Fibroblast of the aortic adventitia (primary cell): Measurements from ENCODE around the gene WDR86. TPM values are rescaled to one million over a fixed set of nuclear protein-coding genes. Genes with fewer than 3 reads are reported as not detected.

ENCODE experiments used
- DNase-seq: peaks from one replicate; pipeline ENCODE4 v3.0.0-alpha.2; 2010; ENCODE audit warnings: low read depth
- H3K4me3 ChIP-seq: 2 replicates; pipeline ENCODE4 v1.5.1; 2011; ENCODE audit warnings: low read depth, mild to moderate bottlenecking, control low read depth, low read length, moderate library complexity
- total RNA-seq: library from RNA; depleted of rRNA; stranded (reverse); fragments of >200 nt; gene quantifications from 2 replicates; pipeline ENCODE4 v1.2.3, GENCODE V29; 2012; ENCODE audit warnings: low replicate concordance
- TF ChIP-seq, protein P1 (sequence below): IDR thresholded peaks from 2 replicates; pipeline ENCODE4 v1.5.1; 2011; ENCODE audit warnings: mild to moderate bottlenecking, low read length, control low read depth, inconsistent platforms; ENCODE audit not compliant: insufficient read depth

Gene WDR86
- total RNA-seq, 1 donor = 0.45 TPM

DNA sequence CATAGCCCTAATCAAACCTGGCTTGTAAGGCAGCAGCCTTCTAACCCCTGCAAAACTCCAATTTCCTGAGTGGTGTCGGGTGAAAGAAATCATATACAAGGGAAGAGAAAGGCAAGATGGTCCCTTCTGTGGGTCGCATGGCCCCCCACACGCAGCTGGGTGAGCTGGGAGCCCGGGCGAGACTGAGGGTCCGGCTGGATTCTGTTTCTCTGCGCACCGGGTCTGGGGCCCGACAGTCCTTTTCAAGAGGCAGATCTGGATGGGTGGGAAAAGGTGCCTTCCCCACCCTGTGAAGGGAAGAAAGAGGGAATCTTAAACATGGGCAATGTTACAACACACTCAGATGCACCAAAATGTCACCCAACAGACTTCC, 18.5 kb downstream of the WDR86 start:
- TF ChIP-seq, protein P1, sequence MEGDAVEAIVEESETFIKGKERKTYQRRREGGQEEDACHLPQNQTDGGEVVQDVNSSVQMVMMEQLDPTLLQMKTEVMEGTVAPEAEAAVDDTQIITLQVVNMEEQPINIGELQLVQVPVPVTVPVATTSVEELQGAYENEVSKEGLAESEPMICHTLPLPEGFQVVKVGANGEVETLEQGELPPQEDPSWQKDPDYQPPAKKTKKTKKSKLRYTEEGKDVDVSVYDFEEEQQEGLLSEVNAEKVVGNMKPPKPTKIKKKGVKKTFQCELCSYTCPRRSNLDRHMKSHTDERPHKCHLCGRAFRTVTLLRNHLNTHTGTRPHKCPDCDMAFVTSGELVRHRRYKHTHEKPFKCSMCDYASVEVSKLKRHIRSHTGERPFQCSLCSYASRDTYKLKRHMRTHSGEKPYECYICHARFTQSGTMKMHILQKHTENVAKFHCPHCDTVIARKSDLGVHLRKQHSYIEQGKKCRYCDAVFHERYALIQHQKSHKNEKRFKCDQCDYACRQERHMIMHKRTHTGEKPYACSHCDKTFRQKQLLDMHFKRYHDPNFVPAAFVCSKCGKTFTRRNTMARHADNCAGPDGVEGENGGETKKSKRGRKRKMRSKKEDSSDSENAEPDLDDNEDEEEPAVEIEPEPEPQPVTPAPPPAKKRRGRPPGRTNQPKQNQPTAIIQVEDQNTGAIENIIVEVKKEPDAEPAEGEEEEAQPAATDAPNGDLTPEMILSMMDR = no peak
- no peak for DNase-seq
- no peak overlapping the region for H3K4me3 ChIP-seq

DNA sequence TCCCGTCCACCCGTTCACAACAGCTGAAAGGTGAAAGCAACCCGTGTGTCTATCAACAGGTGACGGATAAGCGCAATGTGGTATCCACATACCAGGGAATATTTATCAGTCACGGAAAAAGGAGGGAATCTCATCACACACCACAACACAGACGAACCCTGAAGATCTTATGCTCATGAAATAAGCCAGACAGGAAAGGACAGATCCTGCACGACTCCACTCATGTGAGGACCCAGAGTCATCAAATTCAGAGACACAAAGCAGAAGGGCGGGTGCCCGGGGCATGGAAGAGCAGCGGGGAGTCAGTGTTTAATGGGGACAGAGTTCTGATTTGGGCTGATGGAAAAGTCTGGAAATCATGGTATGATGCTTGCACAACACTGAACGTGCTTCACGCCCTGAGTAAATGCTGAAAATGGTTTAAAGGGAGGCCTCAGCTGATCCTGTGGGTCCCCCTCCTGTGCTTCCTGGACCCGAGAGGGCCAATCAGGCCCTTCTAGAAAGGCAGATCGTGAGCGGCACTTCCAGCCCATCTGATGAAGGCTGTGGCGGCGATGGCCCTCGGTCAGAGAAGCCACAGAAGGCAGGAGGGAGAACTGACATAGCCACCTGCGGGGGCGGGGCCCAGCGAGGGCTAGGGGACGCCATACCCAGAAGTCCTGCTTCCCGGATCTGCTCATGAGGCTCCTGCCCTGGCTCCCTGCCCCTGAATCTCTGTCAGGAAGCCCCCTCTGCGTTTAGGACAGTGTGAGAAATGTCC, 19.1 kb downstream of the WDR86 start:
- H3K4me3 ChIP-seq = no peak overlapping the region
- TF ChIP-seq, protein P1 = no peak
- no peak for DNase-seq

DNA sequence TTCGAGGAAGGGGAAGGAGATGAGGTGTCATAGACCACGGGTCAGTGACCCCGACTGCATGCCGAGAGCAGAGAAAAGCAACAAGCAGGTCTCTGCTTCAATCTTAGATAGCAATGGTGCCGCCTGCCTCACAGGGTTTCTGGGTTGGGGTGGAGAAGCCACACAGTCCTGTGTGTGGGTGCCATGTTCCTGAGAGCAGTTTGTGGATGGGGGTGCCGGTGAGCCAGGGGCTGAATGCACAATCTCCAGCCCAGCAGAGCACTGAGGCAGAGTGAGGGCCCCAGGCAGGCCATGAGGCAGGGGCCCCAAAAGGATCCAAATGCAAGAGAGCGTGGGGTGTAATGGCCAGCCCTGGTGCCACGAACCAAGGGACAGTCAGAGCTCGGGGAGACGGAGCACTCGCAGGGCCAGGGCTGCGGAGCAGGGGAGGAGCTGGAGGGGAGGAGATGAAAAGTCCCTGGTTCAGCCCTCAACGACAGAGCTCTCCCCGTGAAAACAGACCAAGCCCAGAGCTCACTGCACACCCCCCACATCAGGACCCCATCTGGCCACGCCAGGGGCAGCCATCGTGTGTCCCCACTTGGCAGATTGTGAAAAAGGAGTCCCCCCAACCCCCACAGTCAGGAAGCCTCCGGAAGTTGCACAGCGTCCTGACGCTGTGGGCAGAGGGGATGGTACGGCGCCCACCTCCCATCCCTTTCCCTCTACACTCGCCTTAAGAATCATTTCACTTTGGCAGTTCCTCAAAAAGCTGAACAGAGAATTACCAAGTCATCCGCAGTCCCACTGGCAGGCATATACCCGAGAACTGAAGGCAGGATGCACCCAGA, 19.9 kb downstream of the WDR86 start:
- TF ChIP-seq, protein P1 = no peak
- no peak for DNase-seq
- H3K4me3 ChIP-seq = no peak overlapping the region

DNA sequence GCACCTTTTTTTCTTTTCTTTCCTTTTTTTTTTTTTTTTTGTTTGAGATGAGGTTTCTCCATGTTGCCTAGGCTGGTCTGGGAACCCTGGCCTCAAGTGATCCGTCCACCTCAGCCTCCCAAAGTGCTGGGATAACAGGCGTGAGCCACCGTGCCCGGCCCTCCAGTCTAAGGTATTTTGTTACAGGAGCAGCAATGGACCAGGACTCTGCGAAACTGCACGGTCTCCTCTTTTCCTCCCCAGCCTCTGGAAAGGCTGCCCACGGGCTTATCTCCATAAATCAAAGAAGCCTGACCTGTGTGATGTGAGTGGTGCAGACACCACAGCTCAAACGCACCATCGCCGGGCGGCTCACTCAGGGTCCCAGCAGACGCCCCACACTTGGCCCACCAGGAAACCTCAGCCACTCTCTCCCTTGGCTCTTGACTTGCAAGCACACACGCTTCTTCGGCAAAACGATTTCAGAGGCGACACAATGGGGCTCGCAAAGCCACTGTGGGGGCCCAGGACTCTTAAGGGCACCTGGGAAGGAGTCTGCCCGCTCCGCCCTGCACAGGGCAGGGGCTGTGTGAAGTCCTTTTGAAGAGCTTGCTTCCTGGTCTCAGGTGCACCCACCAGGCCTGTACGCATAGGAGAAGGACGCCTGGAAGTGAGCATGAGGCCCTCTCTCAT, 20.6 kb downstream of the WDR86 start:
- no peak overlapping the region for H3K4me3 ChIP-seq
- no peak for DNase-seq
- TF ChIP-seq, protein P1 = no peak

DNA sequence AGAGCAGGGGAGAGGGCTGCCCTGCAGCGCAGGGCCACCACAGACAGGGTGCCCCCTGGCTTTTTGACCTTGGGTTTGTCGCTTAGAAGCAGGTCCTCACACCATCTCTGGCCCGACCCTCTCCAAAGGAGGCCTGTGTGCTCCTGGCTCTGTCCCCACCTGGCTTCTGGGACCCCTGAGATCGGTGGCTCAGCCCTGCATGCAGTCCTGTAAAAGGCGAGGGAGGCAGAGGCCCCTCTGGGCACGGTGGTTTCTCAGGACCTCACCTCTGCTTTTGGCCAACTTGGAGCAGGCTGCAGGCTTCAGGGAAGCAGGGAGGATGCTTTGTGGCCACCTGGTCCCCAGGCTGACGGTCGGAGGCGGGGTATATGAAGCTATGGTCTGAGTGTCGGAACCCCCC, 21.4 kb downstream of the WDR86 start:
- no peak overlapping the region for H3K4me3 ChIP-seq
- DNase-seq = no peak
- TF ChIP-seq, protein P1 = no peak

DNA sequence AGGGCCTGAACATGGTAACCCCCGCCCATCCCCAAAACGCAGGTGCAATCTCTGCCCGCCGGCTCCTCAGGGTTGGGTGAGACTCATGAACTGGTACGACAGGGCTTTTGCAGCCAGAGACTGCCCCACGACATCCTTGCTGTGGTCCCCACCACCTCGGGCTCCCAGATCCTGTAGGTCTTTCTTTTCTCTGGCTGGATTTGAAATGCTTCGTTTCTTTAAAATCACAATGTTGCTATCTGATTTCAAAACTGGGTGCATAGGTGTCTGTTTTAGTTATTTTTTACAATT, 21.9 kb downstream of the WDR86 start:
- TF ChIP-seq, protein P1 = no peak
- H3K4me3 ChIP-seq = no peak overlapping the region
- no peak for DNase-seq
